Measurements from ENCODE around the gene MAG. TPM values are rescaled to one million over a fixed set of nuclear protein-coding genes. Genes with fewer than 3 reads are reported as not detected.

The MAG gene
- total and polyA plus RNA-seq, 9 of the 15 experiments (the other 6 are each of a cell fraction or from before 2014, with no cell fraction given), result 0.11 to 10.0 (median 1.6) TPM

- Histone ChIP-seq H3K9me1 (ENCODE audit: control insufficient read depth, insufficient read depth, low read length) (no peaks in the 10 kb centered on the region), H3K9ac (ENCODE audit: insufficient read depth in 1 of 2, low read depth in 2 of 2, low read length in 2 of 2) (no peak overlapping the region), H3K4me2 (ENCODE audit: insufficient read depth, low read length) (no peak overlapping the region), H3K4me3 (no peak overlapping the region), H3K27me3 (ENCODE audit: control insufficient read depth in 2 of 2, insufficient read depth in 2 of 2, low read length in 2 of 2) (peaks cover 2 to 12% of the 10 kb centered on the region in 2 experiments; a peak in 2 of 5 replicates), H3K79me2 (ENCODE audit: control insufficient read depth, insufficient read depth, low read length) (no peaks in the 10 kb centered on the region), H4K20me1 (replicated peaks; ENCODE audit: control insufficient read depth, insufficient read depth, low read length) (no peaks in the 10 kb centered on the region), H2AFZ (ENCODE audit: low read depth, low read length) (no peak overlapping the region), H3K9me3 (replicated peaks; ENCODE audit: control insufficient read depth, insufficient read depth, low read depth, low read length) (no peaks in the 10 kb centered on the region), H3K36me3 (ENCODE audit: control insufficient read depth, insufficient read depth, low read length) (no peaks in the 10 kb centered on the region), H3K27ac (ENCODE audit: extremely low read depth, low read depth, low read length) (no peak overlapping the region), H3K4me1 (replicated peaks in 1 of 2; ENCODE audit: control insufficient read depth in 2 of 2, insufficient read depth in 2 of 2, low read length in 2 of 2) (peaks cover 6 to 32% of the 10 kb centered on the region in 2 experiments; a peak in 4 of 5 replicates)
- 46% methylated on average over 5 of the region's 5 CpGs for WGBS (ENCODE audit: insufficient coverage, low coverage, missing lambda C conversion rate)
- DNase-seq (ENCODE audit: extremely low read depth in 1 of 4, low spot score in 3 of 4) (no peak), FAIRE-seq (no peak), ATAC-seq (no peak)
- ChIA-PET CTCF (ENCODE audit: low intra/inter-chr PET ratio) (no interaction called here), POLR2A (interaction anchor here (0.7 to 1.6 kb wide), 3 partner anchors 10 to 15 kb away, joined by 4 to 7 read pairs (median 6); no protein-coding TSS in a partner anchor)
- TF ChIP-seq ZFPM2 (CRISPR knock-in tag; IDR thresholded peaks at IDR 0.05), result no peak
- no peak for TF ChIP-seq ZNF146 (CRISPR knock-in tag; IDR thresholded peaks at IDR 0.05; ENCODE audit: unreplicated experiment)
- TF ChIP-seq NRF1 (conservative IDR thresholded peaks at IDR 0.05 in 1 of 2, IDR thresholded peaks at IDR 0.05 in 1 of 2), result no peak
- TF ChIP-seq MAFF (IDR thresholded peaks at IDR 0.05; ENCODE audit: low read length), result no peak
- TF ChIP-seq MAFG (tag; conservative IDR thresholded peaks at IDR 0.05), result no peak
- TF ChIP-seq TAF1 (IDR thresholded peaks at IDR 0.05; ENCODE audit: control insufficient read depth, extremely low read depth, insufficient read depth, low read length, severe bottlenecking), result no peak
- TF ChIP-seq RCOR1 (IDR thresholded peaks at IDR 0.05; ENCODE audit: borderline replicate concordance in 1 of 2, low read depth in 2 of 2, low read length in 2 of 2), result no peak
- TF ChIP-seq ZKSCAN3 (CRISPR knock-in tag; IDR thresholded peaks at IDR 0.05), result no peak
- TF ChIP-seq POLR2AphosphoS5 (IDR thresholded peaks at IDR 0.05; ENCODE audit: control insufficient read depth, insufficient read depth, low read depth, low read length), result no peak
- TF ChIP-seq MLLT1 (IDR thresholded peaks at IDR 0.05), result no peak
- no peak for TF ChIP-seq FOXK1 (CRISPR knock-in tag; IDR thresholded peaks at IDR 0.05; ENCODE audit: borderline replicate concordance)
- TF ChIP-seq, protein P1, sequence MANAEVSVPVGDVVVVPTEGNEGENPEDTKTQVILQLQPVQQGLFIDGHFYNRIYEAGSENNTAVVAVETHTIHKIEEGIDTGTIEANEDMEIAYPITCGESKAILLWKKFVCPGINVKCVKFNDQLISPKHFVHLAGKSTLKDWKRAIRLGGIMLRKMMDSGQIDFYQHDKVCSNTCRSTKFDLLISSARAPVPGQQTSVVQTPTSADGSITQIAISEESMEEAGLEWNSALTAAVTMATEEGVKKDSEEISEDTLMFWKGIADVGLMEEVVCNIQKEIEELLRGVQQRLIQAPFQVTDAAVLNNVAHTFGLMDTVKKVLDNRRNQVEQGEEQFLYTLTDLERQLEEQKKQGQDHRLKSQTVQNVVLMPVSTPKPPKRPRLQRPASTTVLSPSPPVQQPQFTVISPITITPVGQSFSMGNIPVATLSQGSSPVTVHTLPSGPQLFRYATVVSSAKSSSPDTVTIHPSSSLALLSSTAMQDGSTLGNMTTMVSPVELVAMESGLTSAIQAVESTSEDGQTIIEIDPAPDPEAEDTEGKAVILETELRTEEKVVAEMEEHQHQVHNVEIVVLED (CRISPR knock-in tag; IDR thresholded peaks at IDR 0.05), result no peak
- no peak for TF ChIP-seq ZBTB17 (CRISPR knock-in tag; IDR thresholded peaks at IDR 0.05)
- no peak for TF ChIP-seq PTTG1 (tag; IDR thresholded peaks at IDR 0.05; ENCODE audit: low read depth)
- TF ChIP-seq ETV5 (CRISPR knock-in tag; IDR thresholded peaks at IDR 0.05; ENCODE audit: low read depth), result no peak
- TF ChIP-seq TRIM24 (IDR thresholded peaks at IDR 0.05), result no peak
- no peak for TF ChIP-seq SREBF2 (CRISPR knock-in tag; IDR thresholded peaks at IDR 0.05)
- TF ChIP-seq, protein P2, sequence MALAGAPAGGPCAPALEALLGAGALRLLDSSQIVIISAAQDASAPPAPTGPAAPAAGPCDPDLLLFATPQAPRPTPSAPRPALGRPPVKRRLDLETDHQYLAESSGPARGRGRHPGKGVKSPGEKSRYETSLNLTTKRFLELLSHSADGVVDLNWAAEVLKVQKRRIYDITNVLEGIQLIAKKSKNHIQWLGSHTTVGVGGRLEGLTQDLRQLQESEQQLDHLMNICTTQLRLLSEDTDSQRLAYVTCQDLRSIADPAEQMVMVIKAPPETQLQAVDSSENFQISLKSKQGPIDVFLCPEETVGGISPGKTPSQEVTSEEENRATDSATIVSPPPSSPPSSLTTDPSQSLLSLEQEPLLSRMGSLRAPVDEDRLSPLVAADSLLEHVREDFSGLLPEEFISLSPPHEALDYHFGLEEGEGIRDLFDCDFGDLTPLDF (CRISPR knock-in tag; IDR thresholded peaks at IDR 0.05), result no peak
- no peak for TF ChIP-seq XRCC4 (IDR thresholded peaks at IDR 0.05; ENCODE audit: extremely low read depth, insufficient read depth, insufficient read length)
- intact Hi-C loops (cut with micrococcal nuclease) (no loop called here), in situ Hi-C loops (cut with MboI) (no loop called here)
- BruUV-seq (replicated peaks), result no TSS peak
Observed at GRCh38 chr19:35288906-35289305, 3.1 kb upstream of the MAG start.

Data from K562 (cell line).